Natural killer cell treated with Interleukin-12 subunit alpha and Interleukin-12 subunit beta and Interleukin-15 and Interleukin-18, amount 100 ng/mL, for 72 hours (primary cell): ENCODE data around the gene IP6K3. TPM values are rescaled to one million over a fixed set of nuclear protein-coding genes. Genes with fewer than 3 reads are reported as not detected.

ENCODE experiments used
- ATAC-seq, 2 donors: fragments of 150-1000 bp; cut with Tn5 transposase in 1 of 2; sonication (Bioruptor Pico), chemical (Tn5 transposase) in 1 of 2; 2 replicates each; pipeline ENCODE4 v1.10.0; 2021
- DNase-seq: peaks from one replicate; pipeline ENCODE4 v3.0.0; 2022; ENCODE audit warnings: low spot score
- H3K27ac Mint-ChIP-seq, 2 donors: 1 replicate in 1 of 2; 2 replicates in 1 of 2; pipeline ENCODE4 v1.8.0; 2022; ENCODE audit warnings: mixed read lengths in 2 of 2, mild to moderate bottlenecking in 1 of 2, moderate library complexity in 1 of 2
- H3K27me3 Mint-ChIP-seq, 2 donors: 1 replicate in 1 of 2; 2 replicates in 1 of 2; pipeline ENCODE4 v1.8.0; 2022; ENCODE audit warnings: mixed read lengths in 2 of 2
- H3K36me3 Mint-ChIP-seq: one replicate; pipeline ENCODE4 v1.8.0; 2022; ENCODE audit warnings: mixed read lengths
- H3K4me1 Mint-ChIP-seq, 2 donors: 1 replicate in 1 of 2; 2 replicates in 1 of 2; pipeline ENCODE4 v1.8.0; 2022; ENCODE audit warnings: low read depth in 2 of 2, mixed read lengths in 2 of 2, mild to moderate bottlenecking in 1 of 2
- H3K4me3 Mint-ChIP-seq: one replicate; pipeline ENCODE4 v1.8.0; 2022; ENCODE audit warnings: mixed read lengths
- H3K9me3 Mint-ChIP-seq: 2 replicates; pipeline ENCODE4 v1.8.0; 2022; ENCODE audit warnings: mixed read lengths
- total RNA-seq, 2 donors: library from RNA; stranded (reverse); gene quantifications; one replicate each; pipeline ENCODE4 v1.2.3, GENCODE V29; 2022

IP6K3 gene
- total RNA-seq, 2 donors from 2014 or later = not detected

- no peak for ATAC-seq
- DNase-seq = no peak
- Mint-ChIP-seq H3K9me3 (no peaks in the 10 kb centered on the region), H3K4me3 (no peak overlapping the region), H3K27ac (no peak overlapping the region), H3K36me3 (peaks cover 25% of the 10 kb centered on the region), H3K27me3 (no peaks in the 10 kb centered on the region), H3K4me1 (peaks cover 38 to 43% of the 10 kb centered on the region in 2 donors)
These were observed 37.2 kb upstream of the IP6K3 start for GRCh38 chr6:33783781-33784520.

GRCh38 chr6:33782561-33782960 is 35.9 kb upstream of the IP6K3 start:
- DNase-seq (no peak), ATAC-seq (no peak)
- Mint-ChIP-seq H3K27me3 (no peaks in the 10 kb centered on the region), H3K27ac (no peak overlapping the region), H3K4me3 (no peak overlapping the region), H3K36me3 (peaks cover 18% of the 10 kb centered on the region), H3K9me3 (no peaks in the 10 kb centered on the region), H3K4me1 (peaks cover 31 to 38% of the 10 kb centered on the region in 2 donors)

- ATAC-seq (no peak), DNase-seq (no peak)
- Mint-ChIP-seq H3K4me3 (no peak overlapping the region), H3K27me3 (no peaks in the 10 kb centered on the region), H3K4me1 (peaks cover 23 to 25% of the 10 kb centered on the region in 2 donors), H3K27ac (no peak overlapping the region), H3K36me3 (peaks cover 23% of the 10 kb centered on the region), H3K9me3 (no peaks in the 10 kb centered on the region)
These were observed 34.6 kb upstream of the IP6K3 start for GRCh38 chr6:33781131-33781975.

- no peaks in the 10 kb centered on the region for H3K27me3 Mint-ChIP-seq
- H3K36me3 Mint-ChIP-seq = peaks cover 23% of the 10 kb centered on the region
- H3K9me3 Mint-ChIP-seq = no peaks in the 10 kb centered on the region
- no peak overlapping the region for H3K4me3 Mint-ChIP-seq
- DNase-seq = no peak
- H3K27ac Mint-ChIP-seq = no peak overlapping the region
- ATAC-seq = no peak
- H3K4me1 Mint-ChIP-seq = peaks cover 11 to 16% of the 10 kb centered on the region in 2 donors
These were observed 33.2 kb upstream of the IP6K3 start for GRCh38 chr6:33779895-33780294.

GRCh38 chr6:33779290-33779689 is 32.6 kb upstream of the IP6K3 start:
- peaks cover 6 to 11% of the 10 kb centered on the region in 2 donors for H3K4me1 Mint-ChIP-seq
- no peaks in the 10 kb centered on the region for H3K9me3 Mint-ChIP-seq
- no peak overlapping the region for H3K27ac Mint-ChIP-seq
- no peaks in the 10 kb centered on the region for H3K27me3 Mint-ChIP-seq
- ATAC-seq = no peak
- H3K4me3 Mint-ChIP-seq = no peak overlapping the region
- DNase-seq = no peak
- H3K36me3 Mint-ChIP-seq = peaks cover 23% of the 10 kb centered on the region

- H3K9me3 Mint-ChIP-seq = no peaks in the 10 kb centered on the region
- H3K27me3 Mint-ChIP-seq = no peaks in the 10 kb centered on the region
- DNase-seq = no peak
- peaks cover 23% of the 10 kb centered on the region for H3K36me3 Mint-ChIP-seq
- peaks cover 6 to 11% of the 10 kb centered on the region in 2 donors for H3K4me1 Mint-ChIP-seq
- ATAC-seq = no peak
- no peak overlapping the region for H3K27ac Mint-ChIP-seq
- no peak overlapping the region for H3K4me3 Mint-ChIP-seq
These were observed 31.9 kb upstream of the IP6K3 start for GRCh38 chr6:33778444-33779121.

- Mint-ChIP-seq H3K4me1 (peaks cover 6 to 9% of the 10 kb centered on the region in 2 donors), H3K36me3 (peaks cover 23% of the 10 kb centered on the region), H3K4me3 (no peak overlapping the region), H3K27me3 (no peaks in the 10 kb centered on the region), H3K9me3 (no peaks in the 10 kb centered on the region), H3K27ac (no peak overlapping the region)
- DNase-seq = no peak
- ATAC-seq = no peak
These were observed 31.0 kb upstream of the IP6K3 start for GRCh38 chr6:33777398-33778388.

GRCh38 chr6:33776764-33777163 is 30.1 kb upstream of the IP6K3 start:
- peaks cover 0 to 2% of the 10 kb centered on the region in 2 donors for H3K4me1 Mint-ChIP-seq
- DNase-seq (no peak), ATAC-seq (no peak)
- H3K27ac Mint-ChIP-seq = no peak overlapping the region
- H3K27me3 Mint-ChIP-seq = no peaks in the 10 kb centered on the region
- H3K9me3 Mint-ChIP-seq = no peaks in the 10 kb centered on the region
- peaks cover 15% of the 10 kb centered on the region for H3K36me3 Mint-ChIP-seq
- no peak overlapping the region for H3K4me3 Mint-ChIP-seq

- H3K9me3 Mint-ChIP-seq = no peaks in the 10 kb centered on the region
- no peaks in the 10 kb centered on the region for H3K27me3 Mint-ChIP-seq
- ATAC-seq = no peak
- H3K36me3 Mint-ChIP-seq = peaks cover 14% of the 10 kb centered on the region
- no peak for DNase-seq
- H3K4me1 Mint-ChIP-seq = peaks cover 0 to 3% of the 10 kb centered on the region in 2 donors
- H3K27ac Mint-ChIP-seq = no peak overlapping the region
- H3K4me3 Mint-ChIP-seq = no peak overlapping the region
These were observed 29.5 kb upstream of the IP6K3 start for GRCh38 chr6:33776186-33776585.

GRCh38 chr6:33774774-33775173 is 28.1 kb upstream of the IP6K3 start:
- Mint-ChIP-seq H3K27me3 (no peaks in the 10 kb centered on the region), H3K4me3 (no peak overlapping the region), H3K36me3 (peaks cover 5% of the 10 kb centered on the region), H3K27ac (no peak overlapping the region), H3K4me1 (peaks cover 0 to 5% of the 10 kb centered on the region in 2 donors), H3K9me3 (no peaks in the 10 kb centered on the region)
- no peak for ATAC-seq
- DNase-seq = no peak

GRCh38 chr6:33772902-33773472 is 26.3 kb upstream of the IP6K3 start:
- H3K27ac Mint-ChIP-seq = no peak overlapping the region
- DNase-seq = no peak
- no peak for ATAC-seq
- no peaks in the 10 kb centered on the region for H3K9me3 Mint-ChIP-seq
- H3K27me3 Mint-ChIP-seq = peaks cover 0 to 2% of the 10 kb centered on the region in 2 donors
- peaks cover 5% of the 10 kb centered on the region for H3K36me3 Mint-ChIP-seq
- peaks cover 0 to 5% of the 10 kb centered on the region in 2 donors for H3K4me1 Mint-ChIP-seq
- no peak overlapping the region for H3K4me3 Mint-ChIP-seq

GRCh38 chr6:33772082-33772830 is 25.6 kb upstream of the IP6K3 start:
- Mint-ChIP-seq H3K27me3 (peaks cover 0 to 3% of the 10 kb centered on the region in 2 donors), H3K4me3 (no peak overlapping the region), H3K9me3 (no peaks in the 10 kb centered on the region), H3K4me1 (peaks cover 0 to 5% of the 10 kb centered on the region in 2 donors), H3K36me3 (peaks cover 2% of the 10 kb centered on the region), H3K27ac (no peak overlapping the region)
- no peak for DNase-seq
- ATAC-seq = peak in 1 of 2 donors; percentile 5
